PFSK-1 (cell line): ENCODE data around the gene TAF4.

Experiments used
- FOXP2 ChIP-seq: optimal IDR thresholded peaks from 2 replicates; pipeline ENCODE3; 2011; ENCODE audit warnings: borderline replicate concordance, control low read depth, inconsistent platforms; ENCODE audit not compliant: insufficient read depth; ENCODE audit errors: extremely low read length, extremely low read depth
- POLR2AphosphoS5 ChIP-seq: IDR thresholded peaks from 2 replicates; pipeline ENCODE4 v1.6.1; 2012; ENCODE audit warnings: low read depth, mild to moderate bottlenecking, control low read depth, low read length, moderate library complexity
- REST ChIP-seq, 2 experiments: IDR thresholded peaks; 2 replicates each; pipeline versions ENCODE4 v1.6.1 to v1.8.0; 2011 to 2012; ENCODE audit warnings: low read depth in 2 of 2, low read length in 2 of 2, control low read depth in 1 of 2, inconsistent platforms in 1 of 2, mild to moderate bottlenecking in 1 of 2, moderate library complexity in 1 of 2; ENCODE audit not compliant: insufficient read depth in 1 of 2
- SIN3A ChIP-seq: IDR thresholded peaks from 2 replicates; pipeline ENCODE4 v1.6.1; 2012; ENCODE audit warnings: mild to moderate bottlenecking, low read length, moderate library complexity, borderline replicate concordance; ENCODE audit not compliant: insufficient read depth
- TAF1 ChIP-seq: IDR thresholded peaks from 2 replicates; pipeline ENCODE4 v1.6.1; 2012; ENCODE audit warnings: low read length, control low read depth, borderline replicate concordance; ENCODE audit not compliant: insufficient read depth

GRCh38 chr20:61973515-61974356, 91.9 kb downstream of the TAF4 start:
- TF ChIP-seq SIN3A = no peak
- TF ChIP-seq POLR2AphosphoS5 = no peak
- no peak for TF ChIP-seq REST (IDR thresholded peaks at IDR 0.05; ENCODE audit: insufficient read depth in 1 of 2, low read depth in 2 of 2, low read length in 2 of 2)
- TF ChIP-seq TAF1 = no peak
- TF ChIP-seq FOXP2 = no peak
